HG03354 (cell line): ENCODE data around the gene FANCC.

Experiments used
- ATAC-seq: cut with Tn5 transposase; IDR thresholded peaks from one replicate; pipeline ENCODE4 v1.9.1; 2021; ENCODE audit warnings: mild to moderate bottlenecking; ENCODE audit not compliant: unreplicated experiment, poor library complexity, severe bottlenecking

The FANCC gene

DNA sequence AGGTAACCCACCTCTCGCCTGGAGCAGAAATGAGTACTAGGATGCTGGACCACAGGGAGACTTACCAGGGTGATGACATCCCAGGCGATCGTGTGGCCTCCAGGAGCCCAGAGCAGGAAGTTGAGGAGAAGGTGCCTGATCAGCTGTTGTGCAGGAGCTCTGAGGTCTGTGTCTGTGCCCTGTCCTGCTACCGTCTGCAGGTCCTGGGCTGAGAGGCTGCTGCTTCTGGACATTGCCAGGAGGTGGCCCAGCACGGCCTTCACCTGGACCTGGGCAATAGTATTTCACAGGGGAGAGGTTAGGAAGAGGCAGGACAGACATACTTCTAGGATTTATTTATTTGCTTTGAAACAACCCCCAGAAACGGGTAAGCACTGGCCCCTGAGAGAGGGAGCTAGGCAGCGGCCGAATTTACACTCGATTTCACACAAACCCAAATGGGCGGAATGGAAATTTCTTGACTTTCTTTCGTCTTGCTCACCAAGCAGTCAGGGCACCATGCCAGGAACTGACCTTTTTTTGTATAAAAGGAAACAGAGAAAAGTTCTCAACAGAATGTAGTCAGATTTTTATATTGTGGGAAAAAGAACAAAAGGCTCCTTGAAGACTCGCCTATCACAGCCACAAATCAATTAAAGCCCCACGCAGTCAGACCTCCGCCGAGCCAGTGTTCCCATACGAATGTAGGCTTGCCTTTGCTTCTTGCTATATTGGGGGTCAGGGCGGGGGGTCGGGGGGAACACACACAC is 210.3 kb downstream of the FANCC start:
- ATAC-seq = no peak

DNA sequence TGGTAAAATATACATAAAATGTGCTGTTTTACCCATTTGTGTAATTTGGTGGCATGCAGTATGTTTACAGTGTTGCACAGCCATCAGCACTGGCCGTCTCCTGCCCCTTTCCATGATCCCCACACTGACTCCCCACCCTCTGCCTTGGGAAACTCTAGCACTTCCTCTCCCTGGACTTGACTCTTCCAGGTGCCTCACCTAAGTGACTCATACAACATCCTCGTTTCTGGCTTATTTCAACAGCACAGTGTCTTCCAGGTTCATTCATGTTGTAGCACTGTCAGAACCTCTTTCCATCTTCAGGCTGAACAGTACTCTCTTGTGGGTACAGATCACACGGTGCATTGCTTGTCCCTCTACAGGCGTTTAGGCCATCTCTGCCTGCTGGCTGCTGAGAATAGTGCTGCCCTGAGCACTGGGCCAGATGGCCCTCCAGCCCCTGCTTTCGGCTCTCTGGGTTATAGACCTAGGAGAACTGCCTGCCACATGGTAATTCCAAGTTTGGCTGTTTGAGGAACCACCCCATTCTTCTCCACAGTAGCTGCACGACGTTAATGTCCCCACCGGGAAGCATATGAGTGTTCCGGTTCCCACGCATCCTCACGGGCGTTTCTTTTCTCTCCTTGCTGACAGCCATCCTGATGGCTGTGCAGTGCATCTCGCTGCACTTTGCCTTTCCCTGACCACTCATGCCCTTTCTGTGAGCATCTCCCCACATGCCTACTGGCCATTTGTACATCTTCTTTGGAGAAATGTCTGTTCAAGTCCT is 211.8 kb downstream of the FANCC start:
- no peak for ATAC-seq

DNA sequence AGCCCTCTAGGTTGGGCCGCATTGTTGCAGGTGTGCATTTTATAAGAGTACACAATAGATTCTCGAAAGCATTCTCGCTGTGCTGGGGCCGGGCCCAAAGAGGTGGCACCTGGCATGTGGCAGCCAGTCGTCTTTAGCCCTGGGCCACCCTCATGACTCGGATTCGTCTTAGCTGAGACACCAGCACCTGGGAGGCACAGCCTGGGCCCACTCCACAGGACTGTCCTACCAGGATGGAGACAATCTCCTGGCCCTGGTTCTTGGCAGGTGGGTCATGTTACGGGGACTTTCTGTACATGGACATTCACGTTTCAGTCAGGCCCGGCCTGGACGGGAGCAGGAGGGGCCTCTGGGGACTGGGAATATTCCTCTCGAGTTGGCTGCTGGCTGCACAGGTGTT is 212.5 kb downstream of the FANCC start:
- no peak for ATAC-seq

DNA sequence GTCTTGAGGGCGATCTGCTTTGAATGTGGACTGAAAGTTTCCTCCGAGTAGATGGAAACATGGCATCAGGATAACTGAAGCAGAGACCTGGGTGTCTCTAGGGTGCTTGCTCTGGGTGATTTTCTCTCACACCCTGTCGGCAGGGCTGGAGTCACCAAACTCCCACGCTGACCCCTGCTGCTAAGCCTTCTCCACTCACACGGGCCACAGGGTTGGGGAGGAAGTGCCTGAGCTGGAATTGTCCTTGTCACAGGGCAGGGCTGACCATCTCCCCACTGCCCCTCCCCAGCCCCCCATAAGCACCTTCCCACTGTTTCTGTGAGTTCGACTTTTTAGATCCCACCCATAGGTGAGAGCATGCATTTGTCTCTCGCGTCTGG is 212.9 kb downstream of the FANCC start:
- ATAC-seq = no peak

DNA sequence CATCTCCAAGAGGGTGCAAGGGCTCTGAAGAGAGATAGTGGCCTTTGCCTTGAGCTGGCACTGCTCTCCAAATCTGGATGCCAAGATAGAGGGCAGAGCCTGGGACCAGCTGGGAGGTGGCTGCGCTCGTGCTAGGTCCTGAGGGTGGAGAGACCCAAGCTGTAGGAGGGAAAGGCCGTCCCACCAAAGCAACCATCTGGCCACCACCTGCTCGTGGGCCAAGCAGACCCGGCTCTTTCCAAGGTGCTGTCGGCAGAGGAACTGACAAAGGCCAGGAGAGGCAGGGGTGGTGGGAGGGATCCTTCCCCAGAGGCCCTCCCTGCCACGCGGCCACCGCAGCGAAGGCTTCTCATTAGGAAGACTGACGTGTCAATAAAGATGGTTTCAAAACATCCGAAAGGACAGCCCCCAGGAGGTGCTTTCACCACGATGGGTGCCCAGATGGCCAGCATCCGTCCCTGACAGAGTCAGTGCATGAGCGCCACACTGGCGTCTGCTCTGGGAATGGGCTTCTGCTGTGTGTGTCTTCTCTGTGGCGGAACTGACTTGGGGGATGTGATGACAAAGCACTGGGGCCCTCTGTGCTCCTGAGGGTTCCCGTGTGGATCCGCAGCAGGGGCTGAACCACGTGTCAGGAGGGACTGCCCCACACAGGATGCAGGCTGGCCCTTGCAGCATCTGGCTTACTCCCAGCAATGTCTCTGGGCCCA is 213.5 kb downstream of the FANCC start:
- ATAC-seq = no peak

DNA sequence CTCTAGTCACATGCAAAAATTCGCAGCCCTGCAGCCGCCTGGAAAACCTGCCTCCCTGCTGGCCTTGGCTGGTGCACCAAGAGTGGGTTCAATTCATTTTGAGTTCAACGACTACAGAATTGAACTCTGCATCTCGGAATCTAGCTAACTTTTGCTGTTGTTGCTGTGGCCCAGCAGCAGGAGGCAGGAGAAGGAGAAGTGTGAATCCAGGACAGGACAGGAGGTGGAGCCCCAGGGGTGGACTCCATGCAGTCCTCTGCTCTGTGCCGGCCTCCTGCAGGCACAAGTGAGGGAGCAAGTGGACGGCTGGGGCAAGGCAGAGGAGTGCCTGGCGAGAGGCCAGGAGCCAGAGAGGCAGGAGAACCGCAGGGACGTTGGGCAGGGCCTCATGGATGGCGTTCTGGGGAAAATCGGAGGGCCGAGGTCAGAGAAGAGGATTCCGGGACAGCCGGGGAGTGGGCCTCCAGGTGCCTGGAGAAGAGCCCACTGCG is 214.2 kb downstream of the FANCC start:
- ATAC-seq = no peak

DNA sequence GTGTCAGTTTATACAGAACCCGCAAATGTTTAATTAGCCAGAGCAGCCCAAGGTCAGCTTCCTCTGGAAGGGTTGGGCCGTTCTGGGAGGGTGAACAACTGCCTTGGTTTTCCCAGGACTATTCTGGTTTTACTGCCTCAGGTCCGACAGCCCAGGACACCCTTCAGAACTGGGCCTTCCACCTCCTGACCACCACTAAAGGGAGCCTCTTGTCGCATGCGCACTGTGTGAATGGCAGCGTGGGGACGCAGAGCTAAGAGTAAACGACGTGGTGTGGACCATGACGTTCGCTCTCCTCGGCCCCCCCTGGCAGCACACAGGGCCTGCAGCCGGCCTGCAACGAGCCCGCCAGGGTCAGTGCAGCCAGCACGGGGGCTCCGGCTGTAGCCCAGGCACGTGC is 214.9 kb downstream of the FANCC start:
- ATAC-seq = no peak

DNA sequence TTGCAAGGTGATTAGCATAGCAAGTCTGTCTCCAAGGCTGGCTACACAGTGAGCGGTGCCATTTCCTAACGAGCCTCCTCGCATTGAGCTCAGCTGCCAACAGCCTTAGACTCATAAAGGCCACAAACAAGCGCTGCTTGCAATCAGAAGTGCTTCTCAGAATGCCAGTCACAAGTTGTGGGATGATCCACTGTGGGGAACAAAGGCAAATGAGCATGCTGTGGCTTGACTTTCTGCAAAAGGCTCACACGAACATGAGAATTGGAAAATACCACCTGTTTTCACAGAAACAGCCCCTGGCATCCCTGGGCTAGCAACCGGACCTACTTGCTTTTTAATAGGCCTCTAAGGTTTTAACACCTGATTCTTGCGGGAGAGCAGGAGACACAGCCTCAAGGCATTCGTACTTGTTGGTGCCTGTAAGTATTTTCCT is 215.5 kb downstream of the FANCC start:
- no peak for ATAC-seq

DNA sequence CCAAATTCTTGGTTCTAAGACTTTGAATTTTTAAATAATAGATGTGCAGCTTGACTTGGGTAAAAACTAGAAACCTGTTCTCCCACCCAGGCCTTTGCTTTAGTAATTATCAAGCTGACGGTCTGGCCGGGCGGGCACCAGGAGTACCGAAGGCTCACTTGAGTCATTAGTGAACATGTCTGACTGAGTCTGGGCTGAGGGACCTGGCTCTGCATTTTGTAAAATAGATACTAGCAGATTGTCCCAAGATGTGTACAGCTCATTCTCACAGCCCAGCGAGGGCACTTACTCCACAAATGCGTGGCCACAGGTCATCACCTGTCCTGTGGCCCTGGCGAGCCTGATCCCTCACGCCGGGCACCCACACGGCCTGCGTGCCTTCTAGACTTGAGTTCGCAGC is 216.2 kb downstream of the FANCC start:
- no peak for ATAC-seq

DNA sequence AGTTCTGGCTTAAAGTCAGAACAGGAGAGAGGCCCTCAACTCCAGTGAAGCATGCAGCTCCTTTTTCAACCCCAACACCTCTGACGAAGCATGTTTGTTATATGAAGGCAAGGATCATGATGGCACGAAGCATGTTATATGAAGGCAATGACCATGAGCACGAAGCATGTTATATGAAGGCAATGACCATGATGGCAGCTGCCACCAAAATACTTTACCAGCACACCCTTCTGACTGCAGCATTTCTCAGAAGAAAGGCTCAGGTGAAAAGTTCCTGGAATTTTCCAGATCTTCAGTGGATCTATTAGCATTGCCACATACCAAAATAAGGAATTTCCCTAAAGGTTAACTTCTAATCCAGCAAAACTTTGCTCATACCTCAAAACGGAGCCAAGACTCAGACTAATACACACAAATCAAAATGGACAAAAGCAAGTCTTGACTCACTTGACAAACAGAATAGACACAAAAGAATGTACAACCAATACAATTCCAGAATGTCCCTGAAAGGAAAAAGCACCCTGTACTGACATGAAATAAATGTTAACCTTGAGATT is 217.4 kb downstream of the FANCC start:
- ATAC-seq = no peak

DNA sequence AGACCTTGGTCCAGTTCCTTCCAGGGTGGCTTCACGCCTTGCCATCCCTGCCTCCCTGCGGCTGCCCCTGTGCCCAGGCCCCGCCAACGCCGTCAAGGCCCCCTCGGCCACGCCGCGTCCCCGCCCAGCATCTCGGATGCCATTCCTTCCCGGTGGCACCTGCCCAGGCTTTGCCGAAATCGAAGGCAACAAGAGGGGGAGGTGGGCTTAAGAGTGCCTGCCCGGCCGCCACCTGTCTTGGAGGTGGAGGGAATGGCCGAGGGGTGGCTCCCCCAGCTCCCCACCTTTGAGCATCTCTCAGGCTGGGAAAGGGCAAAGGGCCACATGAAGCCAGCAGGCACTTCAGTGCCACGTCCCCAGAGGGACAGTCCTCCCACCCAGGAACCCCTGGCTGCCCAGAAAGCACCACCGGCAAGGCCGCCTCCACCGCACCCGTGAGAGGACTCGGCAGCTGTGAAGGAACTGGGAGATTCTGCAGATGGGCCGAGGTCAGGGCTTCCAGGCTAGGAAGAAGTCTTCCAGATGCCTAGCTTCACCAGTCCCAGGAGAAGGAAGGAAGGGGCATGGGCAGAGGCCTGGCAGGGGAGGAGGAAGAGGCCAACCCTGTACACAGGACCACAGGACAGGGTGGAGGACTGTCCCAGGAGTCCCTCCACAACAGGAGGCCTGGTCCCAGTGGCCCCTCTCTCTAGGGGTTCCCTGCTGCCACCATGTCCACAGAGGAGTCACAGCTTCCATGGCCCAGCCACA is 218.0 kb downstream of the FANCC start:
- ATAC-seq = no peak

DNA sequence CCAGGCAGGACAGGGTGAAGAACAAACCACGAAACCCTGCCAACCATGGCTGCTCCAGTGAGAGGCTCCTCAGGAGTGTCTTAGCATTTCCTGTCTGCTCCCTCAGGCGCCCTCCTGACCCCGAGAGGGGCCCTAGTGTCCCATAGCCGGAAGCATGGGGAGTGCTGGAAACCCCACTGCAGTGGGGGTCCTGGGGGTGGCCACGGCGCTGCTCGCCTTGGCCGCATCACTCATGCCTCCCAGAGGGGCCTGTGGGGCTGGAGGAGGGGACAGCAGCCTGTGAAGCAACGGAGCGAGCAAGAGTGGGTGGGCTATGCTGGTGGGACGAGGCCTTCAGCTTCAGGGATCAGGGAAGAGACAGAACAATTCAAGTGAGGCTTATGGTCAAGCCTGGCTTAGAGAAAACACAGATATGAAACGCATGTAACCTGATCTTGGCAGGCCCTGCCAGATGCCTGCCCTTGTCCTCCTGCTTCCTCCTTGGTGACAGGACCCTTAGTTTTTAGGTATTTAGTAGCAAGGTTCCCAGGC is 219.1 kb downstream of the FANCC start:
- ATAC-seq = no peak

DNA sequence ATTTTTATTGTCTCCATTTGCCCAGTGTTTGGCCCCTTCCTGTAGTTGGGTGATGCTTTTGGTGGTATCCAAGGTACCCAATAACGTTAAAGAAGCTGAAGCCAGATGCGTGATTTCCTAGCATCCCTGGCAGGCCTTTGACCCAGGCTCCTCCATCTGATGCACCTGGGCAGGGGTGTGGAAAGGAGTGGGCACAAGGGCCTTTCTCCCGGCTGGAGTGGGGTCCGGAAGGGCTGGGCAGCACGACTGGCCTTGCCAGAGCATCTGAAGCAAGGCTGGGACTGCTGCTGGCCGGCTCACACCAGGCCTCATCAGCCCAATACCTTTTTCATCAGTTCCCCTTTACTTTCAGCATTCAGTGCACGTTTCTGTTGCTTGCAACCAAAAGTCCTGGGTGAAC is 220.2 kb downstream of the FANCC start:
- no peak for ATAC-seq

DNA sequence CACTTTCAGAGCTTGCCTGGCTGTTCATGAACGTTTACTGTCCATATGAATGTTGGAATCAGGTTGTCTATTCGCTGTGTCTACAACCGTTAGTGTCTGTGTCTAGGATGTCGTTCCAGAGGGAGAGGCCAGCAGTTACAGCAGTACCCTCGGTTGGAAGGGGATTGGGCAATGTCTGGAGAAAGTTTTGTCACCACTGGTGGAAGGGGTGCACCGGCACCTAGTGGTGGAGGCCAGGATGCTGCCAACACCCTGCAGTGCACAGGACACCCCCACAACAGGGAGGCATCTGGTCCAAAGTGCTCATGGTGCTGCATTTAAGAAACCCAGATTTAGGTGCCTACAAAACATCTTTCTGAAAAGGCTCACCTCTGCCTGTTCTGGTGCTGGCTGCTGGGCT is 220.7 kb downstream of the FANCC start:
- ATAC-seq = no peak

DNA sequence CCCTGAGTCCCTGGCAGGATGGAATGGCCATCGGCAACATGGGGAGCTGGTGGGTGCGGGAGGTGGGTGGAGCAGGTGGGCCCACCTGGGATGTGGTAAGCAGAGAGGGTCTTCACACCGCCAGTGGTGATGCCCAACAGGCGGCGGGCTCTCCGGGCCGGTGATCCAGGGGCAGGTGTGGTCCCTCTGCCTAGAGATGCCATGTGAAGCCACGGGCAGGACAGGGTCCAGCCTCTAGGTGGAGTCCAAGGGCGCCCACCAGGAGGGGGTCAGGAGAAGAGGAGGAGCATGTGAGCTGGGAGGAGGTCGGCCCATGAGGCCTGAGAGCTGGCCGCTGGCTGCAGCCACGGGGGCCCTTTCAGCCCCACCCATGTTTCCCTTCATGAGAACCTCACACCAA is 221.1 kb downstream of the FANCC start:
- ATAC-seq = no peak

DNA sequence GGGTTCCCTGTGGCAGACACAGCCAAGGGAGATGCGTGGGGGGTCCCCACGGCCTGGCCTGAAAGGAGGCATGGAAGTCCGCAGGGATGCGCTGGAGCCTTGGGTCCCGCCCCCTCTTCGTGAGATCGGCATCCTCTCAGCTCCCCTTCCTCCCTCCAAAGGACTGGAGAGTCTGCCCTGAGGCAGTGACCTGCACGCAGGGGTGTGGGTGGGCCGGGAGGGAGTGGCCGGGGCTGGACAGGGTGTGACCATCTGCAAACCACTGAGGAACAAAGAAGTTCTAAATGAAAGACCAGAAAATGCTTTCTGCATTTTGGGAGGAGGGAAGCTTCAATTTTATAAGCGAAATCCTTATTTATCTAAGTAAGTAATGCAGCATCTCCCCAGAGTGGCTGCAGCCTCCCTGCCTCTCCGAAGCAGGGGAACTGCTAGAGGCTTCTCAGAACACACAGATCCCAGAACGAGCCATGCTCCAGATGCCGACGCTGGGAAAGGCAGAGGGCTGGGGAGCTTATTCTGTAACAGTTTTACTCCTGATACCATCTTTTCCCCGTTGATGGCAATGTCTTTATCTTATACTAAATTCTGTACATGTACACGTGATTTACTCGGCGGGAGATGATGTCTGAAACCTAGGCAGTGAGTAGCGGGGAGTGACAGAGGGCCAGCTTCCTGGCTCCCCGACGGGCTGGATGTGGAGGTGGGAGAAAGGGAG is 221.7 kb downstream of the FANCC start:
- no peak for ATAC-seq

DNA sequence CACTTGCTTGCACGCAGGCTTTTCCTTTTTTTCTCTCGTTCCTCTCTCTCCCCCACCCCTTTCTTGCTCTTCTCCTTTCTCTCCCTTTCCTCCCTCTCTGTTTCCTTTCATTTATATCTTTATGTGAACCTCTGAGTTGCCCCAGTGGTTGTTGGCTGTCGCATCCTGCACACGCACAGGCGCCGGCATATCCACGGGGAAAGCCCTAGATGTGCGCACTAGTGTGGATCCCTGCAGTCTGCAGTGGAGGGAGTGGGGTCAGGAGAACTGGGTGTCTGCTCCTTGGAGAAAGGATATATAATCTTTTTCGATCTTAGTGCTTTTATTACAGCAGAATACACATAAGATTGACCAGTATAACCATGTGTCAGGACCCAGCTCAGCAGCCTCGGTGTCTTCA is 223.5 kb downstream of the FANCC start:
- ATAC-seq = no peak

DNA sequence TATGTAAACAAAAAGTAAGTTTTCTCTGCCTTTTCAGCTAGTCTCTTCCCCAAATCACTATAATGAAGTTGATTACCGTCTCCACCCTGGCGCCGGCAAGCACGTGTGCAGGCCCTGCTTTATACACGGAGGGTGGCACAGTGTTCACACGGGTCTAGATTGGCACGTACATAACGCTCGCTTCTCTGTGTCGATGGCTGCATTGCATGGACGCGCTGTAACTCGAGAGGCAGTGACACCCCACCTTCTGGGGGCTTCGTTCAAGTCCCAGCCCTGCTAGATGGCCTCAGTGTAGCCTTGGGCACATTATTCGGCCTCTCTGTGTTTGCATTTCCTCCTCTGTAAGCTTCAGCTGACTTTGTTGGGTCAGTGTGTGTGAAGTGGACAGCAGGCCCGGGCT is 223.9 kb downstream of the FANCC start:
- no peak for ATAC-seq
